H9 (cell line): ENCODE results near the gene ATXN3L. TPM values are rescaled to one million over a fixed set of nuclear protein-coding genes. Genes with fewer than 3 reads are reported as not detected.

ENCODE experiments used
- DNase-seq: peaks from one replicate; pipeline ENCODE4 v3.0.0-alpha.2; 2017
- H2AFZ ChIP-seq: one replicate; pipeline ENCODE4 v1.6.1; 2013; ENCODE audit warnings: mild to moderate bottlenecking, low read length, control low read depth, moderate library complexity
- H2AK5ac ChIP-seq: 2 replicates; pipeline ENCODE4 v1.6.1; 2013; ENCODE audit warnings: low read length, control low read depth, mixed read lengths; ENCODE audit not compliant: insufficient read length
- H2BK120ac ChIP-seq: one replicate; pipeline ENCODE4 v1.6.1; 2013; ENCODE audit warnings: low read depth, mild to moderate bottlenecking, low read length, control low read depth, inconsistent platforms; ENCODE audit not compliant: poor library complexity, severe bottlenecking
- H2BK12ac ChIP-seq: 2 replicates; pipeline ENCODE4 v1.6.1; 2013; ENCODE audit warnings: low read length, control low read depth, mixed read lengths, low read depth; ENCODE audit not compliant: insufficient read length
- H2BK15ac ChIP-seq: 2 replicates; pipeline ENCODE4 v1.6.1; 2013; ENCODE audit warnings: low read depth, low read length, control low read depth
- H2BK20ac ChIP-seq: one replicate; pipeline ENCODE4 v1.6.1; 2013; ENCODE audit warnings: low read depth, mild to moderate bottlenecking, low read length, control low read depth, inconsistent platforms; ENCODE audit not compliant: poor library complexity, severe bottlenecking
- H2BK5ac ChIP-seq: 2 replicates; pipeline ENCODE4 v1.6.1; 2013; ENCODE audit warnings: low read length, control low read depth, mixed read lengths; ENCODE audit not compliant: insufficient read length
- H3K14ac ChIP-seq: 2 replicates; pipeline ENCODE4 v1.6.1; 2013; ENCODE audit warnings: low read length, control low read depth; ENCODE audit not compliant: insufficient read depth
- H3K18ac ChIP-seq: 2 replicates; pipeline ENCODE4 v1.6.1; 2013; ENCODE audit warnings: low read depth, mild to moderate bottlenecking, mixed read lengths, low read length, control low read depth; ENCODE audit not compliant: insufficient read length
- H3K23ac ChIP-seq: 2 replicates; pipeline ENCODE4 v1.6.1; 2013; ENCODE audit warnings: low read length, control low read depth, mixed read lengths, low read depth; ENCODE audit not compliant: insufficient read length
- H3K23me2 ChIP-seq: 2 replicates; pipeline ENCODE4 v1.6.1; 2013; ENCODE audit warnings: low read depth, mild to moderate bottlenecking, mixed read lengths, low read length, control low read depth; ENCODE audit not compliant: insufficient read length, poor library complexity, severe bottlenecking
- H3K27ac ChIP-seq: 2 replicates; pipeline ENCODE4 v1.5.1; 2013; ENCODE audit warnings: low read length, control low read depth, mixed read lengths, low read depth; ENCODE audit not compliant: insufficient read length
- H3K27me3 ChIP-seq: 2 replicates; pipeline ENCODE4 v1.6.1; 2013; ENCODE audit warnings: low read length, control low read depth, inconsistent platforms; ENCODE audit not compliant: insufficient read depth
- H3K4ac ChIP-seq: 2 replicates; pipeline ENCODE4 v1.6.1; 2013; ENCODE audit warnings: low read depth, mild to moderate bottlenecking, control low read depth, inconsistent platforms, low read length, moderate library complexity
- H3K4me1 ChIP-seq: 2 replicates; pipeline ENCODE4 v1.6.1; 2013; ENCODE audit warnings: low read length, control low read depth, inconsistent platforms; ENCODE audit not compliant: insufficient read depth
- H3K4me2 ChIP-seq: 2 replicates; pipeline ENCODE4 v1.6.1; 2013; ENCODE audit warnings: low read length, control low read depth, mixed read lengths; ENCODE audit not compliant: insufficient read length, insufficient read depth
- H3K56ac ChIP-seq: 2 replicates; pipeline ENCODE4 v1.6.1; 2013; ENCODE audit warnings: low read depth, mild to moderate bottlenecking, mixed read lengths, low read length, control low read depth; ENCODE audit not compliant: insufficient read length
- H3K79me1 ChIP-seq: 2 replicates; pipeline ENCODE4 v1.6.1; 2013; ENCODE audit warnings: low read depth, mild to moderate bottlenecking, moderate library complexity, low read length, control low read depth, inconsistent platforms; ENCODE audit not compliant: insufficient read depth, poor library complexity, severe bottlenecking
- H3K79me2 ChIP-seq: 2 replicates; pipeline ENCODE4 v1.6.1; 2013; ENCODE audit warnings: low read length, control low read depth, inconsistent platforms; ENCODE audit not compliant: insufficient read depth
- H3K9ac ChIP-seq: 2 replicates; pipeline ENCODE4 v1.6.1; 2013; ENCODE audit warnings: low read length, control low read depth, mixed read lengths; ENCODE audit not compliant: insufficient read length; ENCODE audit errors: extremely low read depth
- H3K9me3 ChIP-seq: one replicate; pipeline ENCODE4 v1.6.1; 2013; ENCODE audit warnings: low read depth, low read length, inconsistent platforms; ENCODE audit not compliant: control insufficient read depth
- H3T11ph ChIP-seq: one replicate; pipeline ENCODE4 v1.6.1; 2013; ENCODE audit warnings: mild to moderate bottlenecking, low read length, control low read depth, inconsistent platforms
- H4K20me1 ChIP-seq: one replicate; pipeline ENCODE4 v1.6.1; 2013; ENCODE audit not compliant: control insufficient read depth, insufficient read length, insufficient read depth
- H4K5ac ChIP-seq: 2 replicates; pipeline ENCODE4 v1.6.1; 2013; ENCODE audit warnings: low read depth, mild to moderate bottlenecking, mixed read lengths, low read length, control low read depth; ENCODE audit not compliant: insufficient read length
- H4K8ac ChIP-seq: replicated peaks from 2 replicates; pipeline ENCODE4 v1.6.1; 2013; ENCODE audit warnings: low read length, control low read depth, mixed read lengths, low read depth; ENCODE audit not compliant: insufficient read length
- H4K91ac ChIP-seq: 2 replicates; pipeline ENCODE4 v1.6.1; 2013; ENCODE audit warnings: low read depth, mild to moderate bottlenecking, moderate library complexity, mixed read lengths, low read length, control low read depth; ENCODE audit not compliant: insufficient read length
- H3K27ac Mint-ChIP-seq, 3 experiments: 2 replicates in 2 of 3; 3 replicates in 1 of 3; pipeline ENCODE4 v1.8.0; 2020 to 2021; ENCODE audit warnings: mixed read lengths in 3 of 3, mild to moderate bottlenecking in 1 of 3, moderate library complexity in 1 of 3
- H3K27me3 Mint-ChIP-seq: 2 replicates; pipeline ENCODE4 v1.8.0; 2021; ENCODE audit warnings: low read depth, mild to moderate bottlenecking, moderate library complexity, mixed read lengths
- H3K36me3 Mint-ChIP-seq, 3 experiments: 2 replicates in 2 of 3; 3 replicates in 1 of 3; pipeline ENCODE4 v1.8.0; 2020 to 2021; ENCODE audit warnings: low read depth in 3 of 3, mixed read lengths in 3 of 3; ENCODE audit not compliant: insufficient read depth in 1 of 3
- H3K4me1 Mint-ChIP-seq, 2 experiments: 2 replicates each; pipeline ENCODE4 v1.8.0; 2020; ENCODE audit warnings: mixed read lengths in 2 of 2
- H3K4me3 Mint-ChIP-seq, 2 experiments: 2 replicates in 1 of 2; 3 replicates in 1 of 2; pipeline ENCODE4 v1.8.0; 2020 to 2021; ENCODE audit warnings: mild to moderate bottlenecking in 2 of 2, mixed read lengths in 2 of 2, moderate library complexity in 1 of 2
- H3K9me3 Mint-ChIP-seq, 2 experiments: 2 replicates in 1 of 2; 3 replicates in 1 of 2; pipeline ENCODE4 v1.8.0; 2020; ENCODE audit warnings: mild to moderate bottlenecking in 2 of 2, mixed read lengths in 2 of 2, moderate library complexity in 1 of 2
- CTCF ChIP-seq: fragments of 200-600 bp; sonication (generic); conservative IDR thresholded peaks from 3 replicates; pipeline ENCODE4 v1.8.0; 2021; ENCODE audit warnings: antibody characterized with exemption, mild to moderate bottlenecking
- WGBS: extraction: QIAGEN DNeasy Blood & Tissue Kit; methylation state at CpG from one replicate; pipeline ENCODE4 v1.1.7; 2013; ENCODE audit warnings: missing lambda C conversion rate, low lambda C conversion rate, mixed read lengths; ENCODE audit not compliant: insufficient read length; ENCODE audit errors: extremely low coverage; 5-methylcytosine and 5-hydroxymethylcytosine counted together
- total RNA-seq: library from RNA; stranded (reverse); gene quantifications from 2 replicates; pipeline ENCODE4 v1.2.1, GENCODE V29; 2021

ATXN3L gene
- total RNA-seq, 1 experiment from 2014 or later = not detected

- Mint-ChIP-seq H3K4me3 (no peak overlapping the region), H3K4me1 (no peaks in the 10 kb centered on the region; a peak in 1 of 4 replicates), H3K36me3 (no peaks in the 10 kb centered on the region; a peak in 2 of 7 replicates), H3K27ac (no peak overlapping the region), H3K27me3 (no peaks in the 10 kb centered on the region; the same call in 1 of the 2 replicates), H3K9me3 (peaks cover 66 to 75% of the 10 kb centered on the region in 2 experiments)
- no peak overlapping the region for H3K4me2 ChIP-seq
- no peaks in the 10 kb centered on the region for H3K27me3 ChIP-seq
- no peaks in the 10 kb centered on the region for H4K20me1 ChIP-seq
- no peak overlapping the region for H4K91ac ChIP-seq
- H3K18ac ChIP-seq = no peak overlapping the region
- DNase-seq = no peak
- no peak overlapping the region for H2BK5ac ChIP-seq
- H3K4ac ChIP-seq = no peak overlapping the region
- no peaks in the 10 kb centered on the region for H3K23me2 ChIP-seq
- no peaks in the 10 kb centered on the region for H3K4me1 ChIP-seq
- H3K9me3 ChIP-seq = peaks cover 4% of the 10 kb centered on the region
- H2BK15ac ChIP-seq = no peak overlapping the region
- H3K79me2 ChIP-seq = no peaks in the 10 kb centered on the region
- H3T11ph ChIP-seq = no peak overlapping the region
- H3K23ac ChIP-seq = no peak overlapping the region
- H2BK20ac ChIP-seq = no peak overlapping the region
- H2BK12ac ChIP-seq = no peak overlapping the region
- no peak overlapping the region for H2AK5ac ChIP-seq
- H2AFZ ChIP-seq = no peak overlapping the region
- H3K56ac ChIP-seq = no peak overlapping the region
- no peak overlapping the region for H4K8ac ChIP-seq
- TF ChIP-seq CTCF = no peak
- no peak overlapping the region for H2BK120ac ChIP-seq
- no peak overlapping the region for H3K14ac ChIP-seq
- H3K27ac ChIP-seq = no peak overlapping the region
- no peak overlapping the region for H3K9ac ChIP-seq
- H4K5ac ChIP-seq = no peak overlapping the region
- WGBS = no CpG with 5 or more reads among the region's 6 CpGs
- H3K79me1 ChIP-seq = no peaks in the 10 kb centered on the region
Observed at GRCh38 chrX:13311560-13311959, 8.3 kb downstream of the ATXN3L start.
